Measurements from ENCODE around the gene HSPB1. TPM values are rescaled to one million over a fixed set of nuclear protein-coding genes. Genes with fewer than 3 reads are reported as not detected.
"Not testable (repeated sequence)": the region's sequence is repeated elsewhere in the genome, so short reads cannot be mapped to it uniquely, and the experiment has no call there.

The HSPB1 gene
- total RNA-seq, 2 donors from 2014 or later = 39.7 to 42.0 TPM

GRCh38 chr7:76269895-76270294, 32.6 kb upstream of the HSPB1 start:
- ATAC-seq (replicated peaks in 1 of 2) (no peak), DNase-seq (no peak)
- H3K4me1 Mint-ChIP-seq (ENCODE audit: low read depth) = peaks cover 27% of the 10 kb centered on the region
- no peaks in the 10 kb centered on the region for H3K36me3 Mint-ChIP-seq (ENCODE audit: insufficient read depth in 2 of 2)
- H3K4me3 Mint-ChIP-seq = no peak overlapping the region
- H3K27ac Mint-ChIP-seq = no peak overlapping the region
- H3K27me3 Mint-ChIP-seq (ENCODE audit: low read depth) = peaks cover 52% of the 10 kb centered on the region
- H3K9me3 Mint-ChIP-seq = no peaks in the 10 kb centered on the region

- H3K36me3 Mint-ChIP-seq (ENCODE audit: insufficient read depth in 2 of 2); H3K27ac Mint-ChIP-seq; ATAC-seq (replicated peaks in 1 of 2); H3K9me3 Mint-ChIP-seq; H3K4me3 Mint-ChIP-seq; DNase-seq: not testable (repeated sequence)
- peaks cover 52% of the 10 kb centered on the region for H3K27me3 Mint-ChIP-seq (ENCODE audit: low read depth)
- H3K4me1 Mint-ChIP-seq (ENCODE audit: low read depth) = peaks cover 27% of the 10 kb centered on the region
Measured at GRCh38 chr7:76271384-76271783, 31.1 kb upstream of the HSPB1 start.

- DNase-seq = no peak
- Mint-ChIP-seq H3K27ac (no peak overlapping the region), H3K4me1 (ENCODE audit: low read depth) (peaks cover 27% of the 10 kb centered on the region), H3K4me3 (no peak overlapping the region), H3K9me3 (no peaks in the 10 kb centered on the region), H3K27me3 (ENCODE audit: low read depth) (peaks cover 46% of the 10 kb centered on the region), H3K36me3 (ENCODE audit: insufficient read depth in 2 of 2) (no peaks in the 10 kb centered on the region)
- no peak for ATAC-seq (replicated peaks in 1 of 2)
Measured at GRCh38 chr7:76272142-76272541, 30.3 kb upstream of the HSPB1 start.

GRCh38 chr7:76272851-76273497, 29.5 kb upstream of the HSPB1 start:
- peak overlapping the region; percentile 12 to 79 for H3K4me3 Mint-ChIP-seq
- no peak for DNase-seq
- no peaks in the 10 kb centered on the region for H3K9me3 Mint-ChIP-seq
- peaks cover 23% of the 10 kb centered on the region for H3K4me1 Mint-ChIP-seq (ENCODE audit: low read depth)
- no peaks in the 10 kb centered on the region for H3K36me3 Mint-ChIP-seq (ENCODE audit: insufficient read depth in 2 of 2)
- peaks cover 48% of the 10 kb centered on the region for H3K27me3 Mint-ChIP-seq (ENCODE audit: low read depth)
- ATAC-seq (replicated peaks in 1 of 2) = peak; percentile 27 to 43
- no peak overlapping the region for H3K27ac Mint-ChIP-seq

- Mint-ChIP-seq H3K27me3 (ENCODE audit: low read depth) (peaks cover 45% of the 10 kb centered on the region), H3K9me3 (no peaks in the 10 kb centered on the region), H3K4me1 (ENCODE audit: low read depth) (peaks cover 22% of the 10 kb centered on the region), H3K36me3 (ENCODE audit: insufficient read depth in 2 of 2) (no peaks in the 10 kb centered on the region), H3K4me3 (peak overlapping the region; percentile 69 to 79), H3K27ac (peak overlapping the region; percentile 25)
- DNase-seq (no peak), ATAC-seq (replicated peaks in 1 of 2) (peak; percentile 44 to 68)
Measured at GRCh38 chr7:76273503-76273902, 29.0 kb upstream of the HSPB1 start.

- H3K4me3 Mint-ChIP-seq = no peak overlapping the region
- H3K27me3 Mint-ChIP-seq (ENCODE audit: low read depth) = peaks cover 52% of the 10 kb centered on the region
- ATAC-seq (replicated peaks in 1 of 2) (peak; percentile 10), DNase-seq (no peak)
- H3K9me3 Mint-ChIP-seq = no peaks in the 10 kb centered on the region
- H3K36me3 Mint-ChIP-seq (ENCODE audit: insufficient read depth in 2 of 2) = peaks cover 0 to 3% of the 10 kb centered on the region in 2 donors
- H3K27ac Mint-ChIP-seq = no peak overlapping the region
- H3K4me1 Mint-ChIP-seq (ENCODE audit: low read depth) = peaks cover 19% of the 10 kb centered on the region
Measured at GRCh38 chr7:76278540-76278939, 23.9 kb upstream of the HSPB1 start.

GRCh38 chr7:76280408-76280807, 22.1 kb upstream of the HSPB1 start:
- DNase-seq (no peak), ATAC-seq (replicated peaks in 1 of 2) (no peak)
- Mint-ChIP-seq H3K9me3 (no peaks in the 10 kb centered on the region), H3K4me3 (no peak overlapping the region), H3K27me3 (ENCODE audit: low read depth) (peaks cover 59% of the 10 kb centered on the region), H3K36me3 (ENCODE audit: insufficient read depth in 2 of 2) (peaks cover 0 to 3% of the 10 kb centered on the region in 2 donors), H3K4me1 (ENCODE audit: low read depth) (peaks cover 13% of the 10 kb centered on the region), H3K27ac (no peak overlapping the region)

GRCh38 chr7:76281006-76281705, 21.3 kb upstream of the HSPB1 start:
- no peak overlapping the region for H3K27ac Mint-ChIP-seq
- DNase-seq = peak in 1 of 2 donors; percentile 30
- H3K9me3 Mint-ChIP-seq = no peaks in the 10 kb centered on the region
- peaks cover 59% of the 10 kb centered on the region for H3K27me3 Mint-ChIP-seq (ENCODE audit: low read depth)
- peak; percentile 44 to 55 for ATAC-seq (replicated peaks in 1 of 2)
- peak overlapping the region; percentile 71 to 88 for H3K4me3 Mint-ChIP-seq
- H3K36me3 Mint-ChIP-seq (ENCODE audit: insufficient read depth in 2 of 2) = peaks cover 0 to 3% of the 10 kb centered on the region in 2 donors
- peaks cover 13% of the 10 kb centered on the region for H3K4me1 Mint-ChIP-seq (ENCODE audit: low read depth)

GRCh38 chr7:76281706-76282343, 20.6 kb upstream of the HSPB1 start:
- peaks cover 59% of the 10 kb centered on the region for H3K27me3 Mint-ChIP-seq (ENCODE audit: low read depth)
- peak overlapping the region; percentile 64 to 85 for H3K4me3 Mint-ChIP-seq
- peaks cover 0 to 3% of the 10 kb centered on the region in 2 donors for H3K36me3 Mint-ChIP-seq (ENCODE audit: insufficient read depth in 2 of 2)
- DNase-seq = no peak
- no peak overlapping the region for H3K27ac Mint-ChIP-seq
- ATAC-seq (replicated peaks in 1 of 2) = peak; percentile 8 to 18
- no peaks in the 10 kb centered on the region for H3K9me3 Mint-ChIP-seq
- H3K4me1 Mint-ChIP-seq (ENCODE audit: low read depth) = peaks cover 13% of the 10 kb centered on the region

GRCh38 chr7:76282344-76283253, 19.9 kb upstream of the HSPB1 start:
- Mint-ChIP-seq H3K27ac (no peak overlapping the region), H3K4me1 (ENCODE audit: low read depth) (peaks cover 13% of the 10 kb centered on the region), H3K36me3 (ENCODE audit: insufficient read depth in 2 of 2) (peaks cover 0 to 3% of the 10 kb centered on the region in 2 donors), H3K4me3 (peak overlapping the region; percentile 64 to 85), H3K27me3 (ENCODE audit: low read depth) (peaks cover 57% of the 10 kb centered on the region), H3K9me3 (no peaks in the 10 kb centered on the region)
- ATAC-seq (replicated peaks in 1 of 2) = peak; percentile 54 to 71
- DNase-seq = no peak

- Mint-ChIP-seq H3K27me3 (ENCODE audit: low read depth) (peaks cover 51% of the 10 kb centered on the region), H3K36me3 (ENCODE audit: insufficient read depth in 2 of 2) (peaks cover 0 to 3% of the 10 kb centered on the region in 2 donors), H3K9me3 (no peaks in the 10 kb centered on the region), H3K4me3 (peak overlapping the region; percentile 58 to 62), H3K27ac (no peak overlapping the region), H3K4me1 (ENCODE audit: low read depth) (peaks cover 13% of the 10 kb centered on the region)
- ATAC-seq (replicated peaks in 1 of 2) = no peak
- no peak for DNase-seq
Measured at GRCh38 chr7:76283254-76284159, 19.0 kb upstream of the HSPB1 start.
